SW 1271 (cell line): ENCODE measurements around the gene HERC3.

Source experiments
- DNase-seq, 2 experiments: peaks; one replicate each; lab custom pipeline; 2025; lab: John Stamatoyannopoulos, UW

HERC3 gene

DNA sequence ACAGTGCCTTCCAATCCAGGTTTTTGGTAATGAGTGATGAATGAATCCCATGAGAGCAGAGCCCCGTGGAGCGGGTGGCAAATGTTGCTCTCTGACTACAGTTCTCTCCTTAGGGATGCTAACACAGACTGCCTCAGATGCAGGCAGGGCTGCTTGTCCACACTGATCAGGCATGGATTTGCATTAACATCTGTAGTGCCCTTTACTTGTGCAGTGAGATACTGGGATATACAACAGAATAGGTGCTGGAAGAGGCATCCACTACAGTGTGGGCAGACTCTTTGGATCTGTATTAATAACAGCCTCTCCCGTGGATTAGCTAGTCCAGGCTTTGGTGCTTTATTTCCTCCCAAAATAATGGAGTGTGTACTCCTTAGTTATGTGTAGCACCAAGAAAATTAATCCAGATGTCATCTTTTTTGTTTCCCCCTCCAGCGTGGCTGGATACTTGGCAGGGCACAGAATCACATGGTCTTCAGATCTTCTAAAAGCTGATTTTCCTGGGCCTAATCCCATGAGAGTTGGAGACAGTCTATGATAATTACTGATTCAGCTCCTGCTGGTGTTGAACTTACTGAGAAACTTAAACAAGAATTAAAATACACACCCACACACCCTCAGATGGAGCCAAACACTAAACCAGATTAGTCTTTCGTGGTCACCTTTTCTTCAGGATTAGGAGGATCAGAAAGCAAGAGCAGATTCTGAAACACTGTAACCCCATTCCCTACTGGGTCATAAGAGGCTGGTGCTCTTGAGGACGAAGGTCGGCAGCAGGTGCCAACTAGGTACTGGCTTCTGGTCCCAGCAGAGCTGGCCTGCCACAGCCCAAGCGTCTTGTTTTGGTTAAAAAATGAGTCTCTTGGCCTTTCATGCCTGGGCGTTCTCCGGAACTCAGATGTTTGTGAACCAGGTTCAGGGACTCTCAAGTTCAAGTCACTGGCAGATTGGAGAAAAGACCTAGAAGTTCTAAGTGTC, 128.5 kb downstream of the HERC3 start:
- no peak for DNase-seq

DNA sequence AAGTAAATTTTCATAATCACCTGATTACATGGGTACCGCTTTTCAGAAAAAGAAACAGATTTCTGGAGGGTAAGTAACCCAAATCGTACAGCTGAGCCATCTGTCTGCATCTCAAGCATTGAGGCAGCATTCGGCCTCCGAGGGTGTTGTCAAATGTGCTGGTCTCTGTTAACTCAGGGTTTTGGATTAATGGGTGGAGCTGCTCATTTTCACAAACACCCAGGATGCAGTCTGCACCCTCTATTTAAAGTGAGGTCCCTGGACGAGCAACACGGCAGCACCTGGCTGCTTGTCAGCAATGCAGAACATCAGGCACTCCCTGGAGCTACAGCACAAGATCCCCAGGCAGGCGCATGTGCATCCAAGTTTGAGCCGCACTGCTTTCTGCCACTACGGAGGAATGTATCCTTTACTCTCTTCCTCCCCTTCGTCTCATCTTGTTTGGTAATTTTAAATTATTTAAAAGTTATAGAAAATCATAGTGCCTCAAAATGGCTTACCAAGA, 130.0 kb downstream of the HERC3 start:
- no peak for DNase-seq

DNA sequence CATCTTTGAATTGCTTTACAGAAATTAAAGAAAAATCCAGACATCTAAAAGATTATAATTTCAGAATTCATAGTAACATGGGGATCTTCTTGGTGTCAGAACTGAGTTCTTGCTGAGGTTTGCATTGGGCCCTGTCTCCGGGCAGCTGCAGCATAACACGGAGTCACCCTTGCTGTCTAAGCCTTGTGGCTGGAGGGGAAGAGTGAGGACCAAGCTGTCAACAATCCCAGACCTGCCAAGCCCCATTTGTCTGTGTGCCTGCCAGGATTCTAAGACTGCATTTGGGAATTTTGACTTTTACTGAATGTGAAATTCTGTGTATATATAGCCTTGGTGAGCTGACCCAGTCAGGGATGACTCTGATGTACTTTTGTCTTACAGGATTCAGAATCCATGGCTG, 130.5 kb downstream of the HERC3 start:
- no peak for DNase-seq

DNA sequence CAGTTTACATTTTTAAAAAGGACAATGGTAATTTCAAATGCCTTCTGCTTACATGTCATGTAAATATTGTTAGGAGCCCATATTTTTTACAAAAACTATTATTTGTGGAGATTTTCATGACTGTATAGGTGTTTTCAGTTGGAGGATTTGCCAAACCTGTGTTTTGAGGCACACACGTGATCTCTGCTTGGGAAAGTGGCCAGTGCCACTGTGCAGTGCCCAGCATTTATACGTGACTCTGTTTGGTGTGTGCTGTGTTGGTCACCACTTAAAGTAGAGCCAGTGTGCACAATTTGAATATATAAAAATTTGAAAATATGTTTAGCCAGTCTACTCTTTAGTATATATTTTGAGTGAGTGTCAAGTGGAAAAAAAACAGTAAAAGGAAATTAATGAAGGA, 132.1 kb downstream of the HERC3 start:
- no peak for DNase-seq

DNA sequence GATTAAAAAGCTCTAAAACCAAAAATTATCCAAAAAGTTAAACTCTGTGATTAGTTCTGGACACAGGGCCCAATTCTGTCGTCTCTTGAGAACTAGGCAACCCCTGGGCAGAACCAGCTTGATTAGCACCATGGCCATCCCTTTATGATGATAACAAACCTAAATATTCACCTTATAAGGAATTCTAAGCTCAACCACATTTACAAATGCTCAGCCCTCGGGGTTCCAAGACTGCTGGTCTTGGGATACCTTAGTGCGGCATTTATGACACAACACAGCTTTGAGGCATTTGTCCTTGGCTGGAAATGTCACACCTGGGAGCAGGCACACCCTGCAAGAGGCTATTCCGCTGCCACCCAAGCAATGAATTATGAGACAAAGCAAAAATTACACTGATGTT, 132.9 kb downstream of the HERC3 start:
- no peak for DNase-seq

DNA sequence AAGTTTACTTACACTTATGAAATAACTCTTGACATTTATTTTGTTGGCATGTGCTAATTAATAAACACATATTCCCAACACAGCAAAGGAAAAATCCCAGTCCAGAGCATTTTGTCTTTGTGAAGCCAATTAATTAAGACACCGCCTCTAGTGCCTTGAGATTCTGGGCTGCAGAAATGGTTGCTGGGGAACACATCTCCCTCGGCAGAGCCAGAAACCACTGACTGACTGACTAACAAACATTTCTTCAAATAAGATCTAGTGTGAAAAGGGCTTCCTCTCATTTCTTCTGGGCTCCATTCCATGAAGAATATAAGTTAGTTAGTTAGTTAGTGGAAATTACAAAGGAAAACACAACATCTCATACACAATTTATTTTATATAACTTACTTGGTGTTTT, 133.7 kb downstream of the HERC3 start:
- no peak for DNase-seq

DNA sequence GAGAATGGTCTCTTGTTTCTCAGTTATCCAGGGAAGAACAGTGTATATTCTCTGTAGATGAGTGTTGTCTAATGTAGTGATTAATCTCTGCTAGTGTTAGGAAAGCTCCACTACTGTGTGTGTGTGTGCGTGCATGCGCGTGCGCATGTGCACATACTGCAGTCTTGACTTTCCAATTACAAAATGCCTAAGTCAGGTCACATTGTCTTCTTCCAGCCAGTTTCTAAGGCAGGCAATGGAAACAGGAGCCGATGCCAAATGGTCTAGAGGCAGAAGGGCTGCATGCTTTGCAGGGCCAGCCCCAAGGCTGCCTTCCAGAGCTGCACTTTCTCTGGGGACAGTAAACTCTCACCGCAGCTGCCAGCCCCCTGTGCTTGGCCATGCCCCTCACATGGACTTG, 135.9 kb downstream of the HERC3 start:
- DNase-seq, result no peak

- DNase-seq, result no peak
These were observed 137.0 kb downstream of the HERC3 start for GRCh38 chr4:88729146-88729760.

GRCh38 chr4:88730811-88731210, 138.5 kb downstream of the HERC3 start:
- no peak for DNase-seq

DNA sequence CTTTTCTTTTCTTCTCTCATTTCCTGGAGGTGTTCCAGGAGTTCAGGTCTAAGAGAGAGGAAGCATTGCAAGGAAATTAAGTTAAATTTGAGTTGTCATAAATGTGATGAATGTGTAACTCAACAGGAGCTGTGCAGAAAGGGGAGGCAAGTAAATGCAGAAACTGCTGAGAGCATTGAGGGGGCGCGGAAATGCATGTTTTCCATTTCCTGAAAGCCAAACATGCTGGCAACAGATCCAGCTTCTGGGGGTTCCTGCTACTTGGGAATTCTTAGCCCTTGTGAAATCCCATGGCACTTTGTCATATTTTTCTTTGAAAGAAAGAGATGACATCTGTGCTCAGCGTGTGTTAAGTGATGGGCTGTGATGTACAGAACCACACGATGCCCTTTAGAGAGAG, 139.1 kb downstream of the HERC3 start:
- no peak for DNase-seq

DNA sequence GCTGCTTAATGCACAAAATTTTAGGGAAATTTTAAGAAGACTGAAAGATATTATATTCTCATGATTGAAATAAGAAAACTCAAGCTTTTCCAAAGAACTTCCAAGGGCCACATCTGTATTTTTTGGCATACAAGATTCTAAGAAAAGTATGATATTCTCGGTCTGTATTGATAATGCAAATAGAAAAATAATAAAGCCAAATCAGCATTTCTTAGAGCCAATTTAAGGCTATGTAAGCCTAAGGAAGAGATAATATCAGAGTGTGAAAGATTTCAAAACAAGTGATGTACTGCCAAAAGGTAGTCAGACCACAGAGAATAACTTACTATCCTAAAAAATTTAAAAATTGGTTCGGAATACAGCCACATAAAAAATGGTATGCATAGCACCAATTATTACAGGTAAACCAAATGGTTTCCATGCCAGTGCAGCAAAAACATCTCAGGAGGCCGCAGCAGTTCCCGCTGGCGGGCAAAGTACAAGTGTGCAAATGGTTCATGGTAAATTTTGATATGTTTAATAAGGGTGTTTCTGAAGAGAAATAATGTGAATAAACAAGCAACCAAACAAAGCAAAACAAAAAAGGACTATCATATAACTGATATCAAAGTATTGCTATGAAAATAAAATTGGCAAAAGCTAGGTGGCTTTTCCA, 140.6 kb downstream of the HERC3 start:
- DNase-seq, result no peak

DNA sequence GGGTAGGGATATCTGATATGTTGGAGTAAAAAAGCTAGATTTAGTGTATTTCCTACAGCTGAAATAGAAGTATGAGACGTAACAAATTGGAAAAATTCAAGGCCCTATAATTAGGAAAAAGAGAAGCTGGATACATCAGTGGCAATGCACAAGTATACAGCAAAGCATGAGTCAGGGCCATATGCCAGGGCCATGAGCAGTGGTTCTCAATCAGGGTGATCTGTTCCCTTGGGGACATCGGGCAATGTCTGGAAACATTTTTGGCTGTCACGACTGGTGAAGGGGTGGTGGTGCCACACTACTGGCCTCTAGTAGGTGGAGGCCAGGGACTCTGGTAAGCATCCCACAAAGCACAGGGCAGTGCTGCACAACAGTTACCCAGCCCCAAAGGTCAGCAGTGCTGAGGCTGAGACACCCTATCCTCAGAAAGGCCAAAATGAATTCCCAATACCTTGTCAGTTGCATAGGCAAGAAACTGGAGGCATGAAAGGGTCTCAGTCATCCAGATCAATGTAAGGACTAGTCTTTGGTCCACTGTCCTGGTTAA, 142.2 kb downstream of the HERC3 start:
- no peak for DNase-seq

DNA sequence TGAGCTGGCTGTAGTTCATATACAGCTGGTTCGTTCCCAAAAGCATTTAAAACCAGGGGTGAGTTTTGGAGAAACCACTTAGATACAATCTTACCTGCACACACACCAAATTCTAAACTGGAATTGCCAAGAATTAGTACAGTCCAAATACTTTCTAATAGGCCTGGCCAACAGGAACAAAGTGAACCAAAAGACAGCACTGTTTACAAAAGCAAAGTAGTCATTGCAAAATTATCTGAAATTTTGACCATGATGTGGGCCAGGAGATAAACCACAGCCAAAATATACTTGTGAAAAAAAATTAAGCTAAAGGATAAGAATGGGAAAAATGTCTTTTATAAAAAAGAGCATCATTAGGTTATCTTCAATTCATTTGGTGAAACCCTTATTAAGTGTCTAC, 143.3 kb downstream of the HERC3 start:
- no peak for DNase-seq

DNA sequence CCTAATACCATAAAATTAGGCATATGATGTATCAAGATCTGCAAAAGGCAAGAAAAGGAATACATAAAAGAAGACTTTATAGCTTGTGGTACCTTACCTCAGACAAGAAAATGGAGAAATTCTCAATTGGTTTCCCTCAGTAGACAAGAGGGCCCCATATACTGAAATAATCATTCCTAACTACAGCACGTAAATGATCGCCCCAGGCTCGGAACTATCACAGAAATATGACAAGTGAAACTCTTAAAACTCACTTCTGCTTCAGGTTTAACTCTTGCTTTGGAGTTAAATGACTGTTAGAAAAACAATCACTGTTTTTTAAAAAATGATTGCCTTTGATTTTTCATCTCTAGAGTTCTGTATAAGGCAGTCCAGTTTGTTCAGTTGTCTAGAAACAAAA, 144.0 kb downstream of the HERC3 start:
- DNase-seq, result no peak

GRCh38 chr4:88737307-88737941, 145.1 kb downstream of the HERC3 start:
- no peak for DNase-seq

GRCh38 chr4:88738180-88738579, 145.9 kb downstream of the HERC3 start:
- DNase-seq, result no peak

GRCh38 chr4:88742561-88742960, 150.3 kb downstream of the HERC3 start:
- DNase-seq, result no peak

- no peak for DNase-seq
These were observed 151.4 kb downstream of the HERC3 start for GRCh38 chr4:88743696-88744095.

DNA sequence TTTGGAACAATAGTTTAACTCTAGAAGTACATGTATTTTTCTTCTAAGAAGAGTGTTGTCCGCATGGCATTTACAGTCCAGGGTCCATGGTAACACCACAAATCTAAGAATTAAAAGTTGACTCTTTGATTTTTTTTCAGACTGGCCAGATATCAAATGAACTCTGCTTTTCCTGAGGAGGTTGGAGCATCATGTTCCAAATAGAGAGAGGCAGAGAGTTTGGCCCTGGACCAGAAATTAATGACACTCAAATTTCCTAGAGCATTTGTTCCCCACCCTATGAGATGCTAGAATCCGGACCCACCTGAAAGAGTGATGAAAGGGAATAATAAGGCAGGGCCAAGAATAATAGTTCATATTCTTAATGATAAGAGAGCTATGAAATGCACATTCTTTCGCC, 152.3 kb downstream of the HERC3 start:
- DNase-seq, result no peak

- no peak for DNase-seq
These were observed 152.9 kb downstream of the HERC3 start for GRCh38 chr4:88745175-88745574.

- no peak for DNase-seq
These were observed 153.4 kb downstream of the HERC3 start for GRCh38 chr4:88745581-88746163.

DNA sequence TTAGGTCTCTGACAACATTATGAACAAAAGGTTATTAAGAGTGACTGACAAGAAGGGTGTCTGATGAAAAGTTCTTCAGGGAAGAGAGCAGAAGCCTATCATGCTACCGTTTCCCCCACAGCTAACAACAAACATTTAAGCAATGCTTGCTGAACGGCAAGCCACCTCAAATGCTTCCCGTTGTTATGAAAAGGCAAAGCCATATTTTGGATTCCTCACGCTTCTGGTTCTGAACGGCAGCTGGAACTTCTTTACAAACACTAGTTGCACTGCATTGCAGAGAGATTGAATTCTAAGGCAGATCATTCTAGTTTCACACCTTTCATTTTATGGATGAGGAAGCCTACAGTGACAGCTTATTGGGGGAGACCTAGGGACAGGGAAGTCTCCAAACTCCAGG, 153.9 kb downstream of the HERC3 start:
- no peak for DNase-seq
